Mesendoderm (in vitro differentiated cells): ENCODE results near the gene KPRP. TPM values are rescaled to one million over a fixed set of nuclear protein-coding genes. Genes with fewer than 3 reads are reported as not detected.
A peak's percentile ranks its signal among the peaks of the same experiment; 100 is the strongest.

ENCODE experiments used
- DNase-seq: peaks from one replicate; pipeline ENCODE4 v3.0.0; 2013
- H2AK5ac ChIP-seq: 2 replicates; pipeline ENCODE4 v1.6.1; 2013; ENCODE audit warnings: low read length, inconsistent platforms
- H2BK120ac ChIP-seq: 2 replicates; pipeline ENCODE4 v1.6.1; 2013; ENCODE audit warnings: low read depth, mild to moderate bottlenecking, low read length, moderate library complexity, mixed read lengths
- H2BK15ac ChIP-seq: replicated peaks from 2 replicates; pipeline ENCODE4 v1.6.1; 2013; ENCODE audit warnings: low read depth, mild to moderate bottlenecking, moderate library complexity
- H2BK5ac ChIP-seq: 2 replicates; pipeline ENCODE4 v1.6.1; 2013; ENCODE audit warnings: low read length, inconsistent platforms
- H3K18ac ChIP-seq: 2 replicates; pipeline ENCODE4 v1.6.1; 2013; ENCODE audit warnings: mild to moderate bottlenecking, low read length, mixed read lengths
- H3K23ac ChIP-seq: one replicate; pipeline ENCODE4 v1.6.1; 2013; ENCODE audit warnings: low read length
- H3K27ac ChIP-seq: 2 replicates; pipeline ENCODE4 v1.5.1; 2013; ENCODE audit warnings: low read depth, mild to moderate bottlenecking, inconsistent platforms, low read length, moderate library complexity
- H3K27me3 ChIP-seq: 2 replicates; pipeline ENCODE4 v1.6.1; 2013; ENCODE audit warnings: low read length, control low read depth, mild to moderate bottlenecking, inconsistent platforms; ENCODE audit not compliant: insufficient read depth, poor library complexity
- H3K36me3 ChIP-seq: 2 replicates; pipeline ENCODE4 v1.6.1; 2013; ENCODE audit warnings: low read length, inconsistent platforms; ENCODE audit not compliant: control insufficient read depth, insufficient read depth
- H3K4ac ChIP-seq: one replicate; pipeline ENCODE4 v1.6.1; 2013; ENCODE audit warnings: low read depth, mild to moderate bottlenecking, low read length, moderate library complexity
- H3K4me1 ChIP-seq: 2 replicates; pipeline ENCODE4 v1.6.1; 2013; ENCODE audit warnings: low read depth, low read length, inconsistent platforms; ENCODE audit not compliant: control insufficient read depth
- H3K4me2 ChIP-seq: 2 replicates; pipeline ENCODE4 v1.6.1; 2013; ENCODE audit warnings: low read length
- H3K4me3 ChIP-seq: 2 replicates; pipeline ENCODE4 v1.5.1; 2013; ENCODE audit warnings: mild to moderate bottlenecking, low read length
- H3K56ac ChIP-seq: one replicate; pipeline ENCODE4 v1.6.1; 2013; ENCODE audit warnings: low read length
- H3K79me1 ChIP-seq: 2 replicates; pipeline ENCODE4 v1.6.1; 2013; ENCODE audit warnings: low read length, inconsistent platforms
- H3K79me2 ChIP-seq: 2 replicates; pipeline ENCODE4 v1.6.1; 2013; ENCODE audit warnings: mild to moderate bottlenecking, low read length; ENCODE audit not compliant: control insufficient read depth, insufficient read depth
- H3K9ac ChIP-seq: 2 replicates; pipeline ENCODE4 v1.6.1; 2013; ENCODE audit warnings: low read length, inconsistent platforms
- H4K5ac ChIP-seq: one replicate; pipeline ENCODE4 v1.6.1; 2013; ENCODE audit warnings: low read length
- H4K8ac ChIP-seq: one replicate; pipeline ENCODE4 v1.6.1; 2013; ENCODE audit warnings: low read depth, mild to moderate bottlenecking, control low read depth, low read length, moderate library complexity
- WGBS: extraction: QIAGEN DNeasy Blood & Tissue Kit; methylation state at CpG from one replicate; pipeline ENCODE4 v1.1.7; 2013; ENCODE audit warnings: low lambda C conversion rate, missing lambda C conversion rate; ENCODE audit not compliant: insufficient coverage; ENCODE audit errors: extremely low coverage; 5-methylcytosine and 5-hydroxymethylcytosine counted together
- polyA plus RNA-seq, 2 experiments: library from polyadenylated mRNA; stranded (reverse); fragments of 200-250 nt; gene quantifications; one replicate each; pipeline ENCODE4 v1.2.3, GENCODE V29; 2013

The KPRP gene, protein sequence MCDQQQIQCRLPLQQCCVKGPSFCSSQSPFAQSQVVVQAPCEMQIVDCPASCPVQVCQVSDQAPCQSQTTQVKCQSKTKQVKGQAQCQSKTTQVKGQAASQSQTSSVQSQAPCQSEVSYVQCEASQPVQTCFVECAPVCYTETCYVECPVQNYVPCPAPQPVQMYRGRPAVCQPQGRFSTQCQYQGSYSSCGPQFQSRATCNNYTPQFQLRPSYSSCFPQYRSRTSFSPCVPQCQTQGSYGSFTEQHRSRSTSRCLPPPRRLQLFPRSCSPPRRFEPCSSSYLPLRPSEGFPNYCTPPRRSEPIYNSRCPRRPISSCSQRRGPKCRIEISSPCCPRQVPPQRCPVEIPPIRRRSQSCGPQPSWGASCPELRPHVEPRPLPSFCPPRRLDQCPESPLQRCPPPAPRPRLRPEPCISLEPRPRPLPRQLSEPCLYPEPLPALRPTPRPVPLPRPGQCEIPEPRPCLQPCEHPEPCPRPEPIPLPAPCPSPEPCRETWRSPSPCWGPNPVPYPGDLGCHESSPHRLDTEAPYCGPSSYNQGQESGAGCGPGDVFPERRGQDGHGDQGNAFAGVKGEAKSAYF
- not detected for polyA plus RNA-seq (2013, experiment 1 of 2)
- polyA plus RNA-seq (2013, experiment 2 of 2), result not detected

DNA sequence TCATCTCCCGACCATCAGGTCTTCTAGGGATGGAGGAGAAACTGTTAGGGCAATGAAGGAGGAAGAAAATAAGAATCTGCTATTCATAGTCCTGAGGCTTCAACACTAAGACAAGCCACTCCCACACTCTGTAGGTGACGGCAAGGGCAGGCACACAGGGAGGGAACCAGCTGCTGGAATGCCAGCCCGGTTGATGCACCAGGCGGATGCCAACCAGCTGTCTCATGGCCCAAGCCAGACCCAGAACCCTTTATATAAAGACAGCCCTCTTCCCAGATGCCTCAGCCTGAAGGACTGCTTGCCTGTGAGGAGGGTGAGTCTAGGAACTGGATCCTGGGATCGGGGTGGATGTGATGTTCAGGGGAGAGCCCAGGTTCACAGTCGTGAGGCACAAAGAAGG, at the start of gene KPRP:
KPRP (plus strand) TSS at position 279 of the 400 bp plus-strand sequence. CDS start 1,564 bp downstream, outside the sequence.
- Histone ChIP-seq H3K79me1 (no peaks in the 10 kb centered on the region), H2BK120ac (no peak within 1 kb of the TSS), H4K5ac (no peak within 1 kb of the TSS), H3K4ac (no peak within 1 kb of the TSS), H3K4me1 (no peaks in the 10 kb centered on the region), H3K9ac (no peak within 1 kb of the TSS), H2AK5ac (no peak within 1 kb of the TSS), H3K27me3 (no peaks in the 10 kb centered on the region), H3K18ac (no peak within 1 kb of the TSS), H3K79me2 (no peaks in the 10 kb centered on the region), H3K36me3 (no peaks in the 10 kb centered on the region), H3K23ac (no peak within 1 kb of the TSS), H2BK15ac (no peak within 1 kb of the TSS), H3K56ac (no peak within 1 kb of the TSS), H3K4me2 (no peak within 1 kb of the TSS), H4K8ac (no peak within 1 kb of the TSS), H3K27ac (no peak within 1 kb of the TSS), H2BK5ac (no peak within 1 kb of the TSS), H3K4me3 (no peak within 1 kb of the TSS)
- no CpG with 5 or more reads among the region's 6 CpGs for WGBS
- no peak for DNase-seq

DNA sequence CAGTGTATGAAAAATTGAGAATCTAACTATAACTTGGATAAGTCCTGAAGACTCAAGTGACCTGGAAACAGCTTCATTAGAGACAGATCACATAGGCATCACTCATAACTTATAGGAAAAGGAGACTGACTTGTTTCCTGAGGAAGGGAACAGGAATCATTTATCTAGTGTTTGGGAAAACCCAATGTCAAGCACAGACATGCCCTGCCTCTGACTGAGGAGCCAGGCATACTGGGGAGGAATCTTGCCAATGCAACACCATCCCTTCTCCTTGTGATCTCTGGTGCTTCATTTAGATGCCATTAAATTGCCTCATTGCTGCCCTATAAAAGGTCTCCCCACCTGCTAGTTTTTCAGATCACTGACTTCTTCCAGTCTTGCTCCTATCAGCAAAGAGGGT, 39.6 kb upstream of the KPRP start:
- Histone ChIP-seq H3K18ac (no peak overlapping the region), H2BK120ac (no peak overlapping the region), H3K4me2 (no peak overlapping the region), H2BK5ac (no peak overlapping the region), H3K27me3 (no peaks in the 10 kb centered on the region), H3K27ac (no peak overlapping the region), H3K9ac (no peak overlapping the region), H3K4me1 (no peaks in the 10 kb centered on the region), H3K79me2 (no peaks in the 10 kb centered on the region), H3K4ac (no peak overlapping the region), H3K56ac (no peak overlapping the region), H2AK5ac (no peak overlapping the region), H3K79me1 (no peaks in the 10 kb centered on the region), H2BK15ac (no peak overlapping the region), H4K8ac (no peak overlapping the region), H3K36me3 (no peaks in the 10 kb centered on the region), H4K5ac (no peak overlapping the region), H3K4me3 (no peak overlapping the region), H3K23ac (no peak overlapping the region)
- DNase-seq, result no peak

DNA sequence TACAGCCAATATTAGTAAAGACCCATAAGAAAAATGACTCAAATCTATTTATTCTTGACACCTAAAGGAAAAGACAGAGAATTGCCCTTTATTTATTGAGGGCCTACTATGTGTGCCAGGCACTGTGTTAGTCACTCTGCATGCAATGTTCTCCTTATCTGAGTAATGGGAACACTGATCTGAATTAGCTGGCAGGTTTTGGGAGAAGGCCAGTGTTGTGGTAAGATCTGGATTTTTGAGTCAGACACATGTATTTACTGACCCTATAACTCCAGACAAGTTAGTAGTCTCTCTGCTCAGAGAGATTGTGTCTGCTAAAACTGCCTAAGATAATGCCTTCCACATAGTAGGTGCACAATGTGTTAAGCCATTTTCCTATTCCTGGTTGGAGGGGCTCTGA, 32.6 kb upstream of the KPRP start:
- Histone ChIP-seq H3K4me2 (no peak overlapping the region), H3K27ac (no peak overlapping the region), H2BK5ac (no peak overlapping the region), H3K4ac (no peak overlapping the region), H4K5ac (no peak overlapping the region), H3K18ac (no peak overlapping the region), H4K8ac (no peak overlapping the region), H2AK5ac (no peak overlapping the region), H2BK120ac (no peak overlapping the region), H3K4me3 (no peak overlapping the region), H3K4me1 (no peaks in the 10 kb centered on the region), H3K23ac (no peak overlapping the region), H3K27me3 (no peaks in the 10 kb centered on the region), H3K79me2 (no peaks in the 10 kb centered on the region), H3K56ac (no peak overlapping the region), H2BK15ac (no peak overlapping the region), H3K9ac (no peak overlapping the region), H3K36me3 (no peaks in the 10 kb centered on the region), H3K79me1 (no peaks in the 10 kb centered on the region)
- DNase-seq, result no peak

DNA sequence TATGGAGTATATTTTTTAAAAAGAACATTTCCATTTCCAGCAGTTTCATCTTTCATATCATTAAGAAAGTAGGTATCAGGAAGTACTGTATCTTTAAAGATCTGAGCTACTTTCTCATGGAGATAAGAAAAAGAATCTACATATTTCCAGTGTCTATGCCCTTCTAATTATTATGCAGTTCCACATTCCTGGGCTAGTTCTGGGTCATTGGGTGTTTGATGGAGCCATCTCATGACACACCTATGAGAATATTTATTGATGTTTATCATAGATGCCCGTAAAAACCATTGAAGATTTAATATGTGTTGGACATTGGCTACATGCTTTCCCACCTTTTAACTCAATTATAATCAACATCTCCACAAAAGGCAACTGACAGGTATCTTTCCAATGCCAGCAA, 28.8 kb upstream of the KPRP start:
- Histone ChIP-seq H3K56ac (no peak overlapping the region), H3K4me3 (no peak overlapping the region), H3K79me2 (no peaks in the 10 kb centered on the region), H3K9ac (no peak overlapping the region), H3K4me1 (no peaks in the 10 kb centered on the region), H3K27ac (no peak overlapping the region), H2AK5ac (no peak overlapping the region), H3K4me2 (no peak overlapping the region), H3K36me3 (no peaks in the 10 kb centered on the region), H3K18ac (no peak overlapping the region), H4K5ac (no peak overlapping the region), H3K23ac (no peak overlapping the region), H3K27me3 (no peaks in the 10 kb centered on the region), H2BK120ac (no peak overlapping the region), H3K79me1 (no peaks in the 10 kb centered on the region), H4K8ac (no peak overlapping the region), H3K4ac (no peak overlapping the region), H2BK5ac (no peak overlapping the region), H2BK15ac (no peak overlapping the region)
- no peak for DNase-seq
- no CpG with 5 or more reads among the region's 1 CpG for WGBS

DNA sequence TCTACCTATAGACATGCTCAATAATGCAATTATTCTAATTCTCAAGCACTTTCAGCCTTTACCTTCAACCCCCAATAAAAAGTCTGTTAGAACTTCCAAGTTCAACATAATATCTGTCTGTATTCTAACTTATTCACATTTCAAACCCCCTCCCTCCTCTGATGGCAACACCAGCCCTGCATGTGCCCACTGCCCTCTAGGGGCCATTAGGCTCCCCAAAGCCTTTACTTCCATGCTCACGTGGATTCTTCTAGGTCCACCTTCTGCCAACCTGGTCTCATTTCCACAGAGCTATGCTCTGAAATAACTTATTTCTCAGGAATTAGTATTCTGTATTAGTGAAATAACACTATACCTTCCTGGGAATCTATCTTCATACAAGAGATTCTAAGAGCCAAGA, 22.2 kb upstream of the KPRP start:
- no peak overlapping the region for H3K27ac ChIP-seq
- H4K8ac ChIP-seq, result no peak overlapping the region
- no peak overlapping the region for H2BK15ac ChIP-seq
- no peaks in the 10 kb centered on the region for H3K4me1 ChIP-seq
- H2BK5ac ChIP-seq, result no peak overlapping the region
- no peak overlapping the region for H2BK120ac ChIP-seq
- no peak overlapping the region for H2AK5ac ChIP-seq
- H3K18ac ChIP-seq, result no peak overlapping the region
- H3K56ac ChIP-seq, result no peak overlapping the region
- no peak overlapping the region for H3K4me3 ChIP-seq
- no peaks in the 10 kb centered on the region for H3K79me1 ChIP-seq
- WGBS, result no CpG with 5 or more reads among the region's 1 CpG
- no peak overlapping the region for H4K5ac ChIP-seq
- no peak overlapping the region for H3K4me2 ChIP-seq
- no peaks in the 10 kb centered on the region for H3K36me3 ChIP-seq
- no peaks in the 10 kb centered on the region for H3K27me3 ChIP-seq
- peak; percentile 1 for DNase-seq
- no peaks in the 10 kb centered on the region for H3K79me2 ChIP-seq
- no peak overlapping the region for H3K4ac ChIP-seq
- H3K23ac ChIP-seq, result no peak overlapping the region
- H3K9ac ChIP-seq, result no peak overlapping the region

DNA sequence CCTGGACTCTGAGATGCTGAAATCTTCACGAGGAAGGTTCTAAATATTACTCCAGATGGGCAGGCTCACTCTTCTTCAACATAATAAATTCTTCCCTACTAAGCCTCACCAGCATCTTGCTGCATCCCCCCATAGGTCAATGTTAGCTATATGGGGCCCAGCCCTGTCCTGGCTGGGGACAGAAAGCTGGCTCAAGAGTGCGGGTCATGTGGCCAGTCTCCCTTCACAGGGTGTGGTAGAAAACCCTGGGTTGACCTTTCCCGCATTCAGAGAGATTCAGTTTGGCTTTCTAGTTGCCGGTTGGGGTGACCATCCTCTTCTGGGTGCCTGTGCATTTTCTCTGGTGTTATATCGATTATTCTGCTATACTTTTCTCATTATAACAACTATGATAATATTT, 19.8 kb upstream of the KPRP start:
- Histone ChIP-seq H3K23ac (no peak overlapping the region), H3K79me1 (no peaks in the 10 kb centered on the region)
- WGBS, result no CpG with 5 or more reads among the region's 5 CpGs

More for the DNA sequence above, 19.8 kb upstream of the KPRP start:
- no peak overlapping the region for H3K4ac ChIP-seq
- H3K18ac ChIP-seq, result no peak overlapping the region
- H4K5ac ChIP-seq, result no peak overlapping the region
- no peak overlapping the region for H2BK5ac ChIP-seq
- no peaks in the 10 kb centered on the region for H3K4me1 ChIP-seq
- H2BK15ac ChIP-seq, result no peak overlapping the region
- H3K27me3 ChIP-seq, result no peaks in the 10 kb centered on the region
- H3K9ac ChIP-seq, result no peak overlapping the region
- no peaks in the 10 kb centered on the region for H3K36me3 ChIP-seq
- no peak overlapping the region for H2AK5ac ChIP-seq
- no peaks in the 10 kb centered on the region for H3K79me2 ChIP-seq
- H4K8ac ChIP-seq, result no peak overlapping the region
- no peak overlapping the region for H3K4me2 ChIP-seq
- no peak overlapping the region for H2BK120ac ChIP-seq
- H3K56ac ChIP-seq, result no peak overlapping the region
- DNase-seq, result no peak
- H3K4me3 ChIP-seq, result no peak overlapping the region
- no peak overlapping the region for H3K27ac ChIP-seq
